NCI-H146 treated with DMSO at 0.1 percent for 48 hours (cell line): ENCODE data around the gene XPO6.
"Not testable (repeated sequence)": the region's sequence is repeated elsewhere in the genome, so short reads cannot be mapped to it uniquely, and the experiment has no call there.

Source experiments
- DNase-seq: peaks from one replicate; lab custom pipeline; 2025; ENCODE audit not compliant: unreplicated experiment; lab: John Stamatoyannopoulos, UW

Gene XPO6

GRCh38 chr16:28118637-28119036, 93.1 kb downstream of the XPO6 start:
- DNase-seq, result no peak

GRCh38 chr16:28117168-28117565, 94.6 kb downstream of the XPO6 start:
- no peak for DNase-seq

- not testable (repeated sequence) for DNase-seq
These were observed 95.9 kb downstream of the XPO6 start for GRCh38 chr16:28115866-28116265.

GRCh38 chr16:28112908-28113307, 98.9 kb downstream of the XPO6 start:
- DNase-seq, result no peak

- no peak for DNase-seq
These were observed 100.8 kb downstream of the XPO6 start for GRCh38 chr16:28110977-28111376.

- no peak for DNase-seq
These were observed 101.3 kb downstream of the XPO6 start for GRCh38 chr16:28110479-28110878.

- no peak for DNase-seq
These were observed 101.7 kb downstream of the XPO6 start for GRCh38 chr16:28110074-28110473.

- DNase-seq, result no peak
These were observed 103.0 kb downstream of the XPO6 start for GRCh38 chr16:28108590-28109247.

GRCh38 chr16:28107232-28107631, 104.5 kb downstream of the XPO6 start:
- DNase-seq, result no peak

GRCh38 chr16:28106467-28107215, 105.1 kb downstream of the XPO6 start:
- DNase-seq, result peak; percentile 58

- no peak for DNase-seq
These were observed 105.8 kb downstream of the XPO6 start for GRCh38 chr16:28105954-28106353.

GRCh38 chr16:28105297-28105696, 106.5 kb downstream of the XPO6 start:
- no peak for DNase-seq

GRCh38 chr16:28104404-28104803, 107.4 kb downstream of the XPO6 start:
- no peak for DNase-seq

- no peak for DNase-seq
These were observed 108.1 kb downstream of the XPO6 start for GRCh38 chr16:28103516-28104170.

GRCh38 chr16:28101533-28101890, 110.3 kb downstream of the XPO6 start:
- DNase-seq, result no peak

GRCh38 chr16:28100810-28101532, 110.8 kb downstream of the XPO6 start:
- DNase-seq, result no peak

- no peak for DNase-seq
These were observed 112.5 kb downstream of the XPO6 start for GRCh38 chr16:28098959-28099945.

GRCh38 chr16:28098171-28098958, 113.4 kb downstream of the XPO6 start:
- DNase-seq, result no peak
